D721Med (cell line): ENCODE results near the gene C17orf107.
"Not testable (repeated sequence)": the region's sequence is repeated elsewhere in the genome, so short reads cannot be mapped to it uniquely, and the experiment has no call there.

Source experiments
- DNase-seq: peaks from one replicate; pipeline ENCODE4 v3.0.0; 2011; ENCODE audit warnings: low spot score; ENCODE audit not compliant: insufficient read length
- FAIRE-seq: peaks from 2 replicates; lab custom pipeline; 2011; peaks lifted over from hg19 to GRCh38; lab: Jason Lieb, UNC
- CTCF ChIP-seq: IDR thresholded peaks from 2 replicates; pipeline ENCODE4 v1.5.1; 2012; ENCODE audit warnings: mild to moderate bottlenecking, control low read depth; ENCODE audit not compliant: insufficient read depth; ENCODE audit errors: missing control alignments

The C17orf107 gene

GRCh38 chr17:4901648-4902344 is 2.5 kb downstream of the C17orf107 start:
- TF ChIP-seq CTCF, result no peak
- FAIRE-seq, result no peak
- no peak for DNase-seq

DNA sequence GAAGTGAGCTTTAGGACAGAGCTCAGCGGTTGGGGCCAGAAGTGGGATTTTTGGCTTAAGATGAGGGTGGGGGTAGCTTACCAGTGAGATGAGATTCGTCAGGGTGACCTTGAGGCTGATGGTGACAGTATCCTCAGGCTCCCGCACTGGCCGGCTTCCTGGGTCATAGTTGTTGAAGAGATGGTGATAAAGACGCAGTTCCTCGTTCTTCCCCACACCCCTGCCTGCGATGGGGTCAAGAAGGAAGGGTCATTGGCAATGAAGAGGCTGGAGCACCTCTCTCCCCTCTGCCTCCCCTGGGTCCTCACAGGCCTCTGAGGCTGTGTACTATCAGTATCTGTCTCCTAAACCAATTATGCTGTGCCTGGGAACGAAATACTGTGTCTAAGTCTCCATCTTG is 3.2 kb downstream of the C17orf107 start:
- TF ChIP-seq CTCF, result no peak
- no peak for DNase-seq
- FAIRE-seq, result no peak

DNA sequence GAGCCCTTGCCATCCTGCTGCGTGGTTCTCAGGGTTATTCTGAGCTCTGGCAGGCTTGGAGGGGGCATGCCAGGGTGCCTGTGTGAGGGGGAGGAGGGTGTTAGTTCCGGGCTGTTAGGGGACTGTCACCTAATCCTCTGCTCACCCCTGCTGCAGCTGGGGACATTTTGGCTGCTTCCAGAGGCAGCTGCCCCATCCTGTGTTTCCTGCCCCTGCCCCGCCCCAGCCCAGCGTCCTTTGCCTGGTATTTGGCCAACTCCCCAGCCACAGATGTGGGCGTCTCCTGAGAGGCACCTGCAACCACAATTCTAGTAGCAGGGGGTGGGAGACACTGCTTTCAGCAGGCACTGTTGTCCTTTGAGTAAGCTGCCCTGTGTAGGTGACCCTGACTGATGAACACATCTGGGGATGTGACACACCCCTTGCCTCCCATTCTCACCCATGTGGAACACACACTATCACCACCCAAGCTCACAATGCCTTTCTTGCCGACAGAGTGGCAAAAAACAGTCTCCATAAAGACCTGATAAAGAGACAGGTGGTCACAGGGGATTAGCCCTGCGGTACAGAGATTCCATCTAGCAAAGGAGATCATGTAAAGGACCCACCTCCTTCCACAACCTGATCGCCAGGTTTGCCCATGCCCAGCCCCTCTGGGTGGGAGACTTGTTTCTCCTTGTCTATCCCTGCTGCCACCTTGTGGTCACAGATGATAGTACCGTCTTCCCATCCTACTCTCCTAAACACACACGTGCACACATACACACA is 3.9 kb downstream of the C17orf107 start, which contains the start of gene CHRNE:
Gene CHRNE (minus strand): TSS at position 48 of the 768 bp plus-strand sequence. CDS start 35 bp downstream, at position 13.
- TF ChIP-seq CTCF, result peak; percentile 56
- DNase-seq, result peak; percentile 42
- FAIRE-seq, result peak; percentile 82

DNA sequence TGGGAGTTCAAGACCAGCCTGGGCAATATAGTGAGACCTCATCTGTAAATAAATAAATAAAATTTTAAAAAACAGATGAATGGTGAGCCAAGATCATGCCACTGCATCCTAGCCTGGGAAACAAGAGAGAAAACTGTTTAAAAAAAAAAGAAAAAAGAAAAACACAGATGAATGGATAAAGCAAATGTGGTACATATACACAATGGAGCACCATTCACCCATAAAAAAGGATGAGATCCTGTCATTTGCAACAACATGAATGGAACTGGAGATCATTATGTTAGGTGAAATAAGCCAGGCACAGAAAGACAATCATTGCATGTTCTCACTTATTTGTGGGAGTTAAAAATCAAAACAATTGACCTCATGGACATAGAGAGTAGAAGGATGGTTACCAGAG is 7.3 kb downstream of the C17orf107 start:
- FAIRE-seq, DNase-seq: not testable (repeated sequence)

GRCh38 chr17:4908301-4908700 is 9.0 kb downstream of the C17orf107 start:
- FAIRE-seq, result no peak
- no peak for DNase-seq
- TF ChIP-seq CTCF, result no peak

GRCh38 chr17:4908711-4909496 is 9.6 kb downstream of the C17orf107 start:
- DNase-seq (peak; percentile 59), FAIRE-seq (no peak)
- TF ChIP-seq CTCF, result peak; percentile 49

DNA sequence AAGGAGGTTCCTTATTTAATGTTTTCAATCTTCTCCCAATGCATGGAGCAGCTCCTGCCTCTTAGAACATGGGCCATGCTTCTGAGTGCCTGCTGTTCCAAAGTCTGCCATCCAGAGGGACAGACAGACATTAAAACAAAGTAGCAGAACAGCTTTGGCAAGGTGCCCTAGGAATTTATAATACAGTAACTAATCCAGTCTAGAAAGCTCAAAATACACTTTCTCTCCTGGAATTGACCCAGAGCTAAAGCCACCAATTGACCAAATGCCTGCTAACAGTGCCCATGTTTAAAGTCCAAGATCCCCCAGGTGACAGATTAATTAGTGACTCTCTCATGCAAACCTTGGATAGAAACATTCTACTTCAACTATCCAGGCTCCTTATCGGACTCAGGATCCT is 14.7 kb downstream of the C17orf107 start:
- DNase-seq (no peak), FAIRE-seq (no peak)
- no peak for TF ChIP-seq CTCF

DNA sequence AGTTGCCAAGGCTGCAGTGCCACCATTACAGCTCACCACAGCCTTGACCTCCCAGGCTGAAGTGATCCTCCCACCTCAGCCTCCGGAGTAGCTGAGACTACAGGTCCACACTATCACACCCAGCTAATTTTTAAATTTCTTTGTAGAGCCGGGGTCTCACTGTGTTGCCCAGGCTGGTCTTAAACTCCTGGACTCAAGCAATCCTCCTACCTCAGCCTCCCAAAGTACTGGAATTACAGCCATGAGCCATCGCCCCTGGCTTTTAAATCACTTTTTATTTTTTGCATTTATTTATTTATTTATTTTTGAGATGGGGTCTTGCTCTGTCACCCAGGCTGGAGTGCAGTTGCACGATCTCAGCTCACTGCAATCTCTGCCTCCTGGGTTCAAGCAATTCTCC is 15.2 kb downstream of the C17orf107 start:
- FAIRE-seq, DNase-seq: not testable (repeated sequence)
